GM12801 (cell line): ENCODE measurements around the gene SERPINB10.

ENCODE experiments used
- TF ChIP-seq, protein P1 (sequence below): IDR thresholded peaks from one replicate; pipeline ENCODE4 v1.5.1; 2011; ENCODE audit warnings: control low read depth; ENCODE audit not compliant: insufficient read length; ENCODE audit errors: extremely low read depth

SERPINB10 gene

DNA sequence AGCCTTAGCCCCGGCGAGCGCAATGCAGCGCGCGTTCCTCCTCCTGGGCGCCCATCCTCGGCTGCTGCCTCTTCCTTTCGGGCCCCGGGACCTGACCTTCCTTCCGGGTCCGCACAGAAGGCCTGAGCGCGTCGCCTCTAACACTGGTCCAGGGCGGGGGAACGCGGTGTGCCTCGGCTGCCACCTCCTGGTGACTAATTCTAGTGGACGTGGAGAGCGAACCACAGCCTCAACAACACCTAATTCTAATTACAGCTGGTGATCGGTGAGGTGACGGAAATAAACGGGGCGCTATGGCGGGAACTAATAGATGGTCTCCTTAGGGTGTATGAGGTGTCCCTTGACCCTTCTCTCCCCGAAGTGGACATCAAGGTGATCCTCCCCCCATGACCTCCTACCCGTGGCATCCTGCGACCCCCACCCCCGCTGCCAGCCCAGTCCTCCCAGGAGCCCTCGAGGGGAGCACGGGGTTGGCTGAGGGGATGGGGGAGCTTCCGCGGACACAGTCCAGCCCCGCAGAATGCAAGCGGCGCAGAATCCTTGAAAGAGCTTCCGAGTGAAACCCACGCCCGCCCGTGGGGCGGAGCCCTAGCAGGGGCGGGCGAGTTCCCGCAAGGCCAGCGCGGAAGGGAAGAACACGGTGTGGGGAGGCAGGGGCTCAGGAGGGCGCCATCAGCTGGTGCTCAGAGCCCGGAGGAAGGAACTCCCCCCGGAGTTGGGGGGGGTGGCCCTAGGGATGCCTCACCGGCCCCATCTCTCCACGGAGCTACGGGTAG is 28.6 kb downstream of the SERPINB10 start:
- TF ChIP-seq, protein P1, sequence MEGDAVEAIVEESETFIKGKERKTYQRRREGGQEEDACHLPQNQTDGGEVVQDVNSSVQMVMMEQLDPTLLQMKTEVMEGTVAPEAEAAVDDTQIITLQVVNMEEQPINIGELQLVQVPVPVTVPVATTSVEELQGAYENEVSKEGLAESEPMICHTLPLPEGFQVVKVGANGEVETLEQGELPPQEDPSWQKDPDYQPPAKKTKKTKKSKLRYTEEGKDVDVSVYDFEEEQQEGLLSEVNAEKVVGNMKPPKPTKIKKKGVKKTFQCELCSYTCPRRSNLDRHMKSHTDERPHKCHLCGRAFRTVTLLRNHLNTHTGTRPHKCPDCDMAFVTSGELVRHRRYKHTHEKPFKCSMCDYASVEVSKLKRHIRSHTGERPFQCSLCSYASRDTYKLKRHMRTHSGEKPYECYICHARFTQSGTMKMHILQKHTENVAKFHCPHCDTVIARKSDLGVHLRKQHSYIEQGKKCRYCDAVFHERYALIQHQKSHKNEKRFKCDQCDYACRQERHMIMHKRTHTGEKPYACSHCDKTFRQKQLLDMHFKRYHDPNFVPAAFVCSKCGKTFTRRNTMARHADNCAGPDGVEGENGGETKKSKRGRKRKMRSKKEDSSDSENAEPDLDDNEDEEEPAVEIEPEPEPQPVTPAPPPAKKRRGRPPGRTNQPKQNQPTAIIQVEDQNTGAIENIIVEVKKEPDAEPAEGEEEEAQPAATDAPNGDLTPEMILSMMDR = no peak

DNA sequence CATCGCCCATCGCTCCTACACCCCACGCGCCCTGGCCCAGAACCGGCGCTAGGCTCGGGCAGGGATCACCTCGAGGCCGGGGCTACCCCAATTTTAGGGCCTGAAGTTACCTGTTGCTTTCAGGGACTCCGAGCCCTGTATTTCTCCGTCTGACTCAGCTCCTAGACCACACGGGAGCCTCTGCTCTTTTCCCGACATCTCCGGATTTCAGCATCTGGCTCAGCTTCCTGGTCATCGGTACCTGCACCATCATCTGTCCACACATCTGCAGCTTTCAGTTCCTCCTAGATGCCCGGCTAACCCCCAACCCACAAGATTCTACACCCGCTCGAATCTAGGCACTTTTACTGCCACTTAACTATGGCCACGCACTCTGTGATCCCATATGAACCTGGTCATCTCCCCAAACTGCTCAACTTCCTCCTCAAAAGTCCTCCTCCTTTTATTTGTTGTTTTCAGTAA is 29.2 kb downstream of the SERPINB10 start:
- TF ChIP-seq, protein P1 = no peak

DNA sequence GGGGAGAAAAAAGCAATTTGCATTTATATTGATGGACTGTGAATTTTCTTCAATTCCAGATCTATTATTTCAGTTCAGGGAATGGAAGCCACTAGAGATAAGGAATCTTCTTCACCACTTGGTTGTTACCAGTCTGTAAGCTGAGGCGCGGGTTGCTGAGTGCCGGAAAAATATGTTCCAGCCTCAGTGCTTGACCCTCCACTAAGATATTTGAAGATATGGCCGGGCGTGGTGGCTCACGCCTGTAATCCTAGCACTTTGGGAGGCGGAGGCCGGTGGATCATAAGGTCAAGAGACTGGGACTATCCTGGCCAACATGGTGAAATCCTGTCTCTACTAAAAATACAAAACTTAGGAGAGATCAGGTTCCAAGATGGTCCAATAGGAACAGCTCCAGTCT is 32.2 kb downstream of the SERPINB10 start:
- TF ChIP-seq, protein P1 = no peak

DNA sequence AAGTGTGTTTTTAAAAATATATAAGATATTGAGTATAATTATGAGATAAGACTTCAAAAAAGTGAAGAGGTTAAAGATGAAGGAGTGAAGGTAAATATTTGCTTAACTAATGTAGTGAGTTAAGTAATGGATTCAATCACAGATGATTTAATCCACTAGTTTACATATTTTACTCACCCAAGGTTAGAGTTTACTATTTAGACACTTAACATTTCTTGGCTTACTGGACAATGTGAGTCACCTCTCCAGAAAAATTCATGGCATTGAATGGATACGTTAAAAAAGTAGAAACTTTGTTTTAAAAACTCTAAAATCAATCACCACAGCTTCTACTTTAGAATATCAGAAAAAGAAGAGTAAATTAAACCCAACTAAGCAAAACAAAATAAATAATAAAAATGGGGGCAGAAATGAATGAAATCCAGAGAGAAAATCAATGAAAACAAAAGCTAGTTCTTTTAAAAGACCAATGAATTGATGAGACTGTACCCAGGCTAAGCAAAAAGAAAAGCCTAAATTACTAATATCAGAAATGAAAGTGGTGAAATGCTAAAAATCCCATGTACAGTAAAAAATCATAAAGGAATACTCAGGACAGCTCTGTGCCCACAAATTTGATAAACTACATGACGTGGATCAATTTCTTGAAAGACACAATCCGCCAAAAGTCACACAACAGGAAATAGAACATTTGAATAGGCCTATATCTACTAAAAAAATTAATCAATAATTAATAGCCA is 39.5 kb downstream of the SERPINB10 start:
- TF ChIP-seq, protein P1 = no peak

DNA sequence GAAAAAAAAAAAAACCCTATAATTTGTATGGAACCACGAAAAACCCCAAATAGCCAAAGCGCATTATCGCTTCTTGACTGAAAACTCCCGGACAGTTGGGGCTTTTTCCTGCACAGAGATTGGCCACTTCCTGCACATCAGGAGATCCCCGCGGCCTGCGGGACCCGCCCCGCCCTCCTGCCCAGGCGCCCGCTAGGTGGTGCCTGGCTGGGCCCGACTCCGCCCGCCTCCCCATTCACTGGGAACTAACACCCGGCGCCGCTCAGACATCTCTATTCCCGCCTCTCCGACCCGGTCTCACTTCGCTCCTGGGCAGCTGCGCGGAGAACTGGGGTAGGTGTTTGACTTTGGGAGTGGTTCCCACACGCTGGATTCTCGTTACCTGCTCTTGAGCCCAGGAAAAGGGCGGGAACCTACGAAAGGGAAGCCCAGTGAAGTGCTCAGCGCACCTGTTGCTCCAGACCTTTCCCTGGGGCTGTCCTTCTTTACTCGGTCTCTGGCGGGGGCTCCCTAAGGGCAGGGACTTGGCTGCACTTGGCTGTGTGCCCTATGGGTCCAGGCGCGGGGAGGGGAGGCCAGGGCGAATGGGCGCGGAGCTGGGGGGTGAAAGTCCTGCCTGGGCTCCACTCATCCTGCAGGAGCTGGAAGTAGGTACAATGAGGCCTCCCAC is 41.4 kb downstream of the SERPINB10 start, which contains the start of gene HMSD:
Gene HMSD (plus strand): TSS at position 234 of the 670 bp plus-strand sequence. CDS start 4,155 bp downstream, outside the sequence.
- TF ChIP-seq, protein P1 = no peak

DNA sequence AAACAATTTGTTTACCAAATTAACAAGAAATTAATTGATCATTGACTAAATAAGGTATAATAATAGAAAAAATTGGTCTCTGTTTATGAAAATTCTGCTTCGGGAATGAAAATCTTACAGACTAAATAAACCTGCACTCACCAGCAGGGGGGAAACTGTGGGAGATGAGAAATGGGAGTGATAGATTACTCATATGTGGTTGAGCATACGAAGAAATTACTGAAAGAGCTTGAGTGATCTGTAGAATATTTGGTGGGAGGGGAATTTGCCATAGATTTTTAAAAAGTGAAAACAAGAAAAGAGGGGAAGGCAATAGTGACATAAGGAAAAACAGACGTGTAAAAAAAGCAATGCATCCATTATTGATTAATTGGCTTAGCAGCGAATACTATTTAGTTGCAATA is 43.5 kb downstream of the SERPINB10 start:
- TF ChIP-seq, protein P1 = no peak

DNA sequence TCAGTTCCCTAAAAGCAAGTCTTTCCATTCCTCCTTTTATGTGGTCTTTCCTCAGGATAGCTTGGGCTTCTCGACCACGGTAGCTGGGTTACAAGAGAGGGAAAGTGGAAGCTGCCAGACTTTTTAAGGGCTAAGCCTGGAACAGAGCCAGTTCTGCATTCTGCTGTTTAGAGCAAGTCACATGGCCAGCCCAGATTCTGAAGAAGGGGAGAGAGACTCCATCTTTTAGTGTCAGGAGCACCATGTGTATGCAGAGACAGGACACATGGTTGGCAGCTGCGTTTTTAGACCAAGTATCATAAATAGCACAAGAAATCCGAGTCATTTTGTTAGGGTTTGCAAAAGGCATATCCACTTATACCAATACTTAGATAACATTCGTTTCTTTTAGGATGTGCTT is 46.1 kb downstream of the SERPINB10 start:
- TF ChIP-seq, protein P1 = no peak
